IMR-90 (cell line): ENCODE data around the gene FTO. TPM values are rescaled to one million over a fixed set of nuclear protein-coding genes. Genes with fewer than 3 reads are reported as not detected.

Source experiments
- ATAC-seq: fragments of 200-7000 bp; cut with Tn5 transposase; 2 replicates; pipeline ENCODE4 v1.9.1; 2020; ENCODE audit warnings: low read depth, mild to moderate bottlenecking, moderate library complexity
- BruUV-seq: library from RNA; stranded (reverse); fragments of 400-500 nt; replicated peaks from 2 replicates; lab custom pipeline; 2021; lab: Mats Ljungman, UMichigan
- CTCF ChIA-PET: fragments of 300-600 bp; formaldehyde crosslinking; extraction: SDS; loops from one replicate; lab custom pipeline; 2021; ENCODE audit warnings: antibody characterized with exemption; lab: Yijun Ruan, JAX
- POLR2A ChIA-PET: fragments of 300-600 bp; sonication (Branson Sonifier 250); formaldehyde crosslinking; loops from one replicate; lab custom pipeline; 2022; ENCODE audit warnings: antibody characterized with exemption; ENCODE audit not compliant: unreplicated experiment; lab: Charles Lee
- DNase-seq: peaks from one replicate; pipeline ENCODE4 v3.0.0; 2013
- H2AFZ ChIP-seq: replicated peaks from 2 replicates; pipeline ENCODE3; 2013; ENCODE audit warnings: low read length, mild to moderate bottlenecking; ENCODE audit not compliant: poor library complexity
- H2AK5ac ChIP-seq: 2 replicates; pipeline ENCODE4 v1.6.1; 2013; ENCODE audit warnings: low read depth, low read length, inconsistent platforms
- H2AK9ac ChIP-seq: replicated peaks from 2 replicates; pipeline ENCODE3; 2013; ENCODE audit warnings: mild to moderate bottlenecking, low read depth, low read length, moderate library complexity; ENCODE audit not compliant: poor library complexity
- H2BK120ac ChIP-seq: 2 replicates; pipeline ENCODE4 v1.6.1; 2013; ENCODE audit warnings: low read depth, low read length, inconsistent platforms
- H2BK15ac ChIP-seq: 3 replicates; pipeline ENCODE4 v1.6.1; 2013; ENCODE audit warnings: low read depth, low read length, inconsistent platforms
- H2BK20ac ChIP-seq: 2 replicates; pipeline ENCODE4 v1.6.1; 2013; ENCODE audit warnings: low read depth, mild to moderate bottlenecking, inconsistent platforms, low read length, moderate library complexity
- H2BK5ac ChIP-seq: 2 replicates; pipeline ENCODE4 v1.6.1; 2013; ENCODE audit warnings: mild to moderate bottlenecking, low read depth, low read length, inconsistent platforms; ENCODE audit not compliant: poor library complexity, severe bottlenecking
- H3K14ac ChIP-seq: replicated peaks from 2 replicates; pipeline ENCODE4 v1.6.1; 2013; ENCODE audit warnings: low read depth, low read length, inconsistent platforms
- H3K18ac ChIP-seq: 2 replicates; pipeline ENCODE4 v1.6.1; 2013; ENCODE audit warnings: low read depth, low read length, control low read depth
- H3K23ac ChIP-seq: 2 replicates; pipeline ENCODE4 v1.6.1; 2013; ENCODE audit warnings: low read depth, low read length, inconsistent platforms
- H3K27ac ChIP-seq: 2 replicates; pipeline ENCODE4 v1.5.1; 2013; ENCODE audit warnings: mild to moderate bottlenecking, control low read depth, low read length; ENCODE audit not compliant: insufficient read depth
- H3K27me3 ChIP-seq: 2 replicates; pipeline ENCODE4 v1.6.1; 2013; ENCODE audit warnings: low read length; ENCODE audit not compliant: control insufficient read depth, insufficient read depth
- H3K36me3 ChIP-seq: 2 replicates; pipeline ENCODE4 v1.6.1; 2013; ENCODE audit warnings: low read length, mixed read lengths; ENCODE audit not compliant: control insufficient read depth, insufficient read depth
- H3K4ac ChIP-seq: 2 replicates; pipeline ENCODE4 v1.6.1; 2013; ENCODE audit warnings: low read depth, low read length, inconsistent platforms
- H3K4me1 ChIP-seq: 2 replicates; pipeline ENCODE4 v1.6.1; 2013; ENCODE audit warnings: low read length, mixed read lengths; ENCODE audit not compliant: control insufficient read depth, insufficient read depth
- H3K4me2 ChIP-seq: 2 replicates; pipeline ENCODE4 v1.6.1; 2013; ENCODE audit warnings: low read depth, mild to moderate bottlenecking, control low read depth, low read length, moderate library complexity
- H3K4me3 ChIP-seq: 2 replicates; pipeline ENCODE4 v1.5.1; 2013; ENCODE audit warnings: low read depth, mild to moderate bottlenecking, control low read depth, low read length, moderate library complexity; ENCODE audit not compliant: insufficient read depth
- H3K56ac ChIP-seq: 2 replicates; pipeline ENCODE4 v1.6.1; 2013; ENCODE audit warnings: low read length, inconsistent platforms; ENCODE audit not compliant: insufficient read depth; ENCODE audit errors: extremely low read depth
- H3K79me1 ChIP-seq, 2 experiments: 2 replicates each; pipeline ENCODE4 v1.6.1; 2013; ENCODE audit warnings: low read length in 2 of 2, inconsistent platforms in 1 of 2, low read depth in 1 of 2
- H3K9ac ChIP-seq: 2 replicates; pipeline ENCODE4 v1.6.1; 2013; ENCODE audit warnings: low read depth, low read length, control low read depth
- H3K9me1 ChIP-seq: 2 replicates; pipeline ENCODE4 v1.6.1; 2013; ENCODE audit warnings: low read length, inconsistent platforms; ENCODE audit not compliant: insufficient read depth
- H3K9me3 ChIP-seq: 2 replicates; pipeline ENCODE4 v1.6.1; 2013; ENCODE audit warnings: low read length; ENCODE audit not compliant: control insufficient read depth, insufficient read depth
- H4K20me1 ChIP-seq: 2 replicates; pipeline ENCODE4 v1.6.1; 2013; ENCODE audit warnings: low read length, inconsistent platforms; ENCODE audit not compliant: insufficient read depth
- H4K5ac ChIP-seq: 2 replicates; pipeline ENCODE4 v1.6.1; 2013; ENCODE audit warnings: mild to moderate bottlenecking, low read depth, low read length, control low read depth
- H4K8ac ChIP-seq, 2 experiments: 2 replicates each; pipeline ENCODE4 v1.6.1; 2013; ENCODE audit warnings: low read depth in 2 of 2, low read length in 2 of 2, control low read depth in 1 of 2, inconsistent platforms in 1 of 2
- H4K91ac ChIP-seq: 2 replicates; pipeline ENCODE4 v1.6.1; 2013; ENCODE audit warnings: low read depth, low read length, inconsistent platforms; ENCODE audit not compliant: insufficient read depth
- FOS ChIP-seq: fragments of 150-350 bp; IDR thresholded peaks from 2 replicates; pipeline ENCODE4 v1.6.1; 2016; ENCODE audit warnings: low read depth, low read length
- MAZ ChIP-seq: IDR thresholded peaks from 2 replicates; pipeline ENCODE4 v1.6.1; 2012; ENCODE audit warnings: low read depth, mild to moderate bottlenecking, low read length, improper control_type of control experiment, moderate library complexity, borderline replicate concordance
- POLR2A ChIP-seq: IDR thresholded peaks from 2 replicates; pipeline ENCODE4 v1.6.1; 2012; ENCODE audit warnings: mild to moderate bottlenecking, low read depth, low read length
- RAD21 ChIP-seq: IDR thresholded peaks from 2 replicates; pipeline ENCODE4 v1.6.1; 2012; ENCODE audit warnings: low read length, improper control_type of control experiment
- WGBS, 2 experiments: methylation state at CpG; one replicate each; pipeline versions ENCODE4 v1.1.5 to v1.1.7; 2013; ENCODE audit warnings: missing lambda C conversion rate in 2 of 2; ENCODE audit not compliant: insufficient read length in 1 of 2; ENCODE audit errors: extremely low coverage in 2 of 2; 5-methylcytosine and 5-hydroxymethylcytosine counted together
- dilution Hi-C: fragments of 300-500 bp; cut with HindIII; formaldehyde crosslinking; loops from one replicate; pipeline ENCODE4 v1.14.3; 2018; ENCODE audit warnings: low sequenced_read_pairs; ENCODE audit not compliant: unreplicated experiment
- in situ Hi-C: fragments of 300-500 bp; cut with MboI; formaldehyde crosslinking; loops from 3 replicates; pipeline ENCODE4 v1.14.3; 2019; ENCODE audit warnings: low sequenced_read_pairs, inconsistent platforms, mixed read lengths
- intact Hi-C: fragments of 100-400 bp; cut with micrococcal nuclease; formaldehyde crosslinking; loops from 2 replicates; pipeline ENCODE4 v1.10.0; 2022
- polyA plus RNA-seq, 3 experiments: library from polyadenylated mRNA; depleted of rRNA; stranded (reverse); fragments of >200 nt; gene quantifications; 2 replicates each; pipeline ENCODE4 v1.2.3, GENCODE V29; 2012; ENCODE audit warnings: low replicate concordance in 1 of 3
- total RNA-seq: library from RNA; depleted of rRNA; stranded (reverse); fragments of >200 nt; gene quantifications from 2 replicates; pipeline ENCODE4 v1.2.3, GENCODE V29; 2012

The FTO gene
- total and polyA plus RNA-seq, 2 of the 4 experiments (the other 2 are of a cell fraction): 70.3 to 132 TPM

DNA sequence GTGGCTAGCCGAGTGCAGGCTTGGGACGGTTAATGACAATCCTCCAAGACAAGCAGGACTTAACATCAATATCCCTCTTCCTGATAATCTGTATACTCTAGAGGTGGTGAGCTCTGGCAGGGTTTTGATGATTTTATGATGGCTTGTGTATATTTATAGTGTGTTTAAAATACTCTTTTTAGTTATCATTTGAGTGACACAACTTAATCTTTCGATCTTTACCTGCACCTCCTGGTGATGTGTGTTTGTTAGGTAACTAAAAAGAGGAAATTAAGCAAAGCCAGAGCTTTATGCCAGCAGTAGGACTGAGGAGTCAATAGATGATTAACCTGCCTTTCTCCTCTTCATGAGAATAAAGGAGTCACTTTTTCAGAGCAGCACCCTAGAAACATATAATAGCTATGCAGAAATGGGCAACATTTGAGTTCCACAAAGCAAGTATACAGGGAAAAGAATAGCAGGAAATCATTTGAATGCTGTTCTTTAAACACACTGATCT lies 372.1 kb downstream of the FTO start:
- no TSS peak for BruUV-seq
- intact Hi-C loops: no loop called here

More for the DNA sequence above, 372.1 kb downstream of the FTO start:
- no peak overlapping the region for H3K27ac ChIP-seq
- DNase-seq: no peak
- H3K23ac ChIP-seq: no peak overlapping the region
- no peak overlapping the region for H2AK5ac ChIP-seq
- H4K8ac ChIP-seq: no peak overlapping the region
- peaks cover 8% of the 10 kb centered on the region; the same call in 1 of the 2 replicates for H3K9me1 ChIP-seq
- WGBS, 2 experiments: no CpG with 5 or more reads among the region's 3 CpGs
- no peak for ATAC-seq
- H3K27me3 ChIP-seq: no peaks in the 10 kb centered on the region
- no peak overlapping the region for H2BK20ac ChIP-seq
- H3K14ac ChIP-seq: no peak overlapping the region
- no peaks in the 10 kb centered on the region for H3K9me3 ChIP-seq
- no peak overlapping the region for H4K5ac ChIP-seq
- H3K4me3 ChIP-seq: no peak overlapping the region
- in situ Hi-C loops: no loop called here
- no peak overlapping the region for H2BK120ac ChIP-seq
- no peaks in the 10 kb centered on the region for H4K20me1 ChIP-seq
- dilution Hi-C loops: no loop called here
- no peak overlapping the region for H2AK9ac ChIP-seq
- no peak overlapping the region for H3K4me2 ChIP-seq
- TF ChIP-seq FOS: no peak
- TF ChIP-seq RAD21: no peak
- no peak for TF ChIP-seq POLR2A
- TF ChIP-seq MAZ: no peak
- no peak overlapping the region for H2BK15ac ChIP-seq
- ChIA-PET CTCF (interaction anchor here (0.6 to 0.8 kb wide), 2 partner anchors 49 to 163 kb away, joined by 3 to 4 read pairs; no protein-coding TSS in a partner anchor), POLR2A (no interaction called here)
- peaks cover 6% of the 10 kb centered on the region; the same call in 1 of the 2 replicates for H3K4me1 ChIP-seq
- H4K91ac ChIP-seq: no peak overlapping the region
- H3K56ac ChIP-seq: no peak overlapping the region
- H3K36me3 ChIP-seq: no peaks in the 10 kb centered on the region
- H3K9ac ChIP-seq: no peak overlapping the region
- no peak overlapping the region for H3K18ac ChIP-seq
- H3K79me1 ChIP-seq: 0 out of 4 replicates have a peak, but pooled peaks cover 0 to 4% of the 10 kb centered on the region in 2 experiments
- no peak overlapping the region for H2BK5ac ChIP-seq
- no peak overlapping the region for H3K4ac ChIP-seq
- H2AFZ ChIP-seq: no peak overlapping the region
